Measurements from ENCODE around the gene CLIC1. TPM values are rescaled to one million over a fixed set of nuclear protein-coding genes. Genes with fewer than 3 reads are reported as not detected.

The CLIC1 gene
- total and polyA plus RNA-seq, 7 donors, result 172 to 668 (median 251) TPM

DNA sequence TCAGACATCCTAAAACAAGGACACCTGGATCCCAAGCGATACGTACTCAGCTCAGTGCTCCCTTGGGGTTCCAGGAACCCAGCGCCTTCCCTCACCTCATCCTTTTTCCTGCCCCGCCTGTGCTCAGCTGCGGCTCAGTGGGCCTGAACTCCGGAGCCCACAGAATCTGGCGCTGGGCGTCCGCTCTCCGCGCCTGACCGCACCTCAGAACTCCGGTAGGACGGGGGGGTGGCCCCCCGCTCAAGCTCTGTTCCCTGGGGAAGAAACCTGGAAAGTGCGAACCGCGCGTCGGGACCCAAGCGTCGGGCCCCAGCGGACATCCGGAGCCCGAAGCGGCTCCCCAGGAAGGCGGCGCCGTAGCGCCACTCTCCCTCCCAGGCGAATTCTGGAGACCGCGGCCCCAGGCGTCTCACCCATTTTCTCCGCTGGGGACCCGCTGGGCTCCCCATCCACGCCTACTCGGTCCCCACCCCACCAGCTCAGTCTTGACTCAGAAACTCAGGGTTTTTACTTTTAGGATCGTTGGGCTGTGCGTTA is 55.1 kb downstream of the CLIC1 start:
- Histone ChIP-seq H3K36me3 (peaks cover 0 to 8% (median 2%) of the 10 kb centered on the region in 4 donors), H3K27ac (peak overlapping the region; percentile 66 to 83 (median 73)), H3K27me3 (no peaks in the 10 kb centered on the region), H3K9me3 (no peaks in the 10 kb centered on the region), H3K4me1 (peaks cover 0 to 21% (median 13%) of the 10 kb centered on the region in 4 donors), H3K4me3 (peak overlapping the region; percentile 29 to 63 (median 53))
- WGBS, 2 donors, result 1% methylated on average over 40 of the region's 40 CpGs
- TF ChIP-seq, protein P1, sequence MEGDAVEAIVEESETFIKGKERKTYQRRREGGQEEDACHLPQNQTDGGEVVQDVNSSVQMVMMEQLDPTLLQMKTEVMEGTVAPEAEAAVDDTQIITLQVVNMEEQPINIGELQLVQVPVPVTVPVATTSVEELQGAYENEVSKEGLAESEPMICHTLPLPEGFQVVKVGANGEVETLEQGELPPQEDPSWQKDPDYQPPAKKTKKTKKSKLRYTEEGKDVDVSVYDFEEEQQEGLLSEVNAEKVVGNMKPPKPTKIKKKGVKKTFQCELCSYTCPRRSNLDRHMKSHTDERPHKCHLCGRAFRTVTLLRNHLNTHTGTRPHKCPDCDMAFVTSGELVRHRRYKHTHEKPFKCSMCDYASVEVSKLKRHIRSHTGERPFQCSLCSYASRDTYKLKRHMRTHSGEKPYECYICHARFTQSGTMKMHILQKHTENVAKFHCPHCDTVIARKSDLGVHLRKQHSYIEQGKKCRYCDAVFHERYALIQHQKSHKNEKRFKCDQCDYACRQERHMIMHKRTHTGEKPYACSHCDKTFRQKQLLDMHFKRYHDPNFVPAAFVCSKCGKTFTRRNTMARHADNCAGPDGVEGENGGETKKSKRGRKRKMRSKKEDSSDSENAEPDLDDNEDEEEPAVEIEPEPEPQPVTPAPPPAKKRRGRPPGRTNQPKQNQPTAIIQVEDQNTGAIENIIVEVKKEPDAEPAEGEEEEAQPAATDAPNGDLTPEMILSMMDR (IDR thresholded peaks at IDR 0.05), result peak in 1 of 4 experiments; percentile 24
- TF ChIP-seq POLR2A (IDR thresholded peaks at IDR 0.05), result no peak
- intact Hi-C loops (cut with DNase I), result loop anchor here (1.0 to 5.0 kb wide), 4 partner anchors 46 to 271 kb away; partner anchors contain the start of gene DDAH2
- no peak for DNase-seq

Small RNAs within 50 kb of the gene (small RNA-seq; reads per million reads assigned to genes)
- gene LY6G6D, result 0 reads per million in 3 donors
- gene MIR4646, result 0 reads per million in 3 donors
- gene MSH5-SAPCD1, result 0 reads per million in 3 donors
- 0 reads per million in 3 donors for gene RF00019
- 0 reads per million in 3 donors for gene RNU6-850P
- gene SAPCD1, result 0 reads per million in 3 donors

Other genes starting within 250 kb of the CLIC1 start
Only the 30 nearest of the 43 such genes appear.
- gene TNF, start 161.0 kb downstream of the CLIC1 start, total RNA-seq, result under 1 TPM in 1 of 4 donors, not detected in 3; 0.33 TPM
- 1 to 10 TPM in 1 of 3 donors, under 1 TPM in 2; 0.60 to 2.6 (median 0.92) TPM for gene TNF, start 161.0 kb downstream of the CLIC1 start, polyA plus RNA-seq
- 1 to 10 TPM in 1 of 4 donors, under 1 TPM in 2, not detected in 1; 0.66 to 1.9 (median 0.68) TPM for gene LTB, start 154.1 kb downstream of the CLIC1 start, total RNA-seq
- gene LTB, start 154.1 kb downstream of the CLIC1 start, polyA plus RNA-seq, result 10 to 100 TPM in 1 of 3 donors, 1 to 10 TPM in 1, not detected in 1; 2.5 to 90.8 TPM
- gene LST1, start 150.3 kb downstream of the CLIC1 start, total RNA-seq, result 10 to 100 TPM in 2 of 4 donors, 1 to 10 TPM in 2; 1.7 to 19.8 (median 10.2) TPM
- 10 to 100 TPM; 17.0 to 34.2 (median 24.7) TPM for gene LST1, start 150.3 kb downstream of the CLIC1 start, polyA plus RNA-seq
- not detected for gene NCR3, start 143.5 kb downstream of the CLIC1 start, total RNA-seq
- gene NCR3, start 143.5 kb downstream of the CLIC1 start, polyA plus RNA-seq, result 1 to 10 TPM in 1 of 3 donors, under 1 TPM in 1, not detected in 1; 0.92 to 3.4 TPM
- gene AIF1, start 121.3 kb downstream of the CLIC1 start, total RNA-seq, result 10 to 100 TPM; 12.5 to 59.6 (median 36.9) TPM
- gene AIF1, start 121.3 kb downstream of the CLIC1 start, polyA plus RNA-seq, result 100 to 1,000 TPM in 2 of 3 donors, 10 to 100 TPM in 1; 61.8 to 133 (median 114) TPM
- gene PRRC2A, start 115.8 kb downstream of the CLIC1 start, total RNA-seq, result 10 to 100 TPM; 42.1 to 90.8 (median 54.2) TPM
- gene PRRC2A, start 115.8 kb downstream of the CLIC1 start, polyA plus RNA-seq, result 100 to 1,000 TPM in 1 of 3 donors, 10 to 100 TPM in 2; 28.8 to 109 (median 32.1) TPM
- 100 to 1,000 TPM; 119 to 218 (median 144) TPM for gene BAG6, start 83.9 kb downstream of the CLIC1 start, total RNA-seq
- 100 to 1,000 TPM in 2 of 3 donors, 10 to 100 TPM in 1; 99.7 to 231 (median 133) TPM for gene BAG6, start 83.9 kb downstream of the CLIC1 start, polyA plus RNA-seq
- gene APOM, start 80.6 kb downstream of the CLIC1 start, total RNA-seq, result 1 to 10 TPM in 3 of 4 donors, not detected in 1; 3.3 to 7.2 (median 3.6) TPM
- 1 to 10 TPM; 2.3 to 3.6 (median 3.6) TPM for gene APOM, start 80.6 kb downstream of the CLIC1 start, polyA plus RNA-seq
- 10 to 100 TPM; 25.0 to 31.3 (median 26.7) TPM for gene C6orf47, start 75.8 kb downstream of the CLIC1 start, total RNA-seq
- gene C6orf47, start 75.8 kb downstream of the CLIC1 start, polyA plus RNA-seq, result 10 to 100 TPM; 22.2 to 32.6 (median 24.5) TPM
- gene GPANK1, start 71.5 kb downstream of the CLIC1 start, total RNA-seq, result 10 to 100 TPM; 17.2 to 29.6 (median 26.4) TPM
- gene GPANK1, start 71.5 kb downstream of the CLIC1 start, polyA plus RNA-seq, result 10 to 100 TPM; 15.3 to 22.8 (median 18.3) TPM
- 100 to 1,000 TPM; 188 to 227 (median 209) TPM for gene CSNK2B, start 70.5 kb downstream of the CLIC1 start, total RNA-seq
- gene CSNK2B, start 70.5 kb downstream of the CLIC1 start, polyA plus RNA-seq, result 100 to 1,000 TPM; 198 to 232 (median 206) TPM
- gene LY6G5B, start 66.6 kb downstream of the CLIC1 start, total RNA-seq, result 1 to 10 TPM; 2.8 to 10.0 (median 6.5) TPM
- 1 to 10 TPM in 1 of 3 donors, under 1 TPM in 1, not detected in 1; 0.60 to 9.1 TPM for gene LY6G5B, start 66.6 kb downstream of the CLIC1 start, polyA plus RNA-seq
- gene LY6G5C, start 55.5 kb downstream of the CLIC1 start, total RNA-seq, result 1 to 10 TPM in 1 of 4 donors, under 1 TPM in 2, not detected in 1; 0.68 to 1.1 (median 0.99) TPM
- gene LY6G5C, start 55.5 kb downstream of the CLIC1 start, polyA plus RNA-seq, result 1 to 10 TPM; 1.8 to 3.2 (median 2.7) TPM
- gene ABHD16A, start 33.2 kb downstream of the CLIC1 start, total RNA-seq, result 10 to 100 TPM; 37.8 to 63.4 (median 51.6) TPM
- gene ABHD16A, start 33.2 kb downstream of the CLIC1 start, polyA plus RNA-seq, result 10 to 100 TPM; 16.9 to 52.0 (median 17.4) TPM
- not detected for gene LY6G6F, start 29.7 kb downstream of the CLIC1 start, total RNA-seq
- gene LY6G6F, start 29.7 kb downstream of the CLIC1 start, polyA plus RNA-seq, result not detected
- 10 to 100 TPM in 1 of 4 donors, 1 to 10 TPM in 2, not detected in 1; 2.9 to 21.2 (median 6.4) TPM for gene LY6G6D, start 21.2 kb downstream of the CLIC1 start, total RNA-seq
- gene LY6G6D, start 21.2 kb downstream of the CLIC1 start, polyA plus RNA-seq, result 1 to 10 TPM in 1 of 3 donors, under 1 TPM in 1, not detected in 1; 0.31 to 8.4 TPM
- gene LY6G6C, start 14.8 kb downstream of the CLIC1 start, total RNA-seq, result not detected
- gene LY6G6C, start 14.8 kb downstream of the CLIC1 start, polyA plus RNA-seq, result 1 to 10 TPM in 2 of 3 donors, under 1 TPM in 1; 0.07 to 1.2 (median 1.2) TPM
- gene MPIG6B, start 13.2 kb downstream of the CLIC1 start, total RNA-seq, result not detected
- under 1 TPM in 1 of 3 donors, not detected in 2; 0.13 TPM for gene MPIG6B, start 13.2 kb downstream of the CLIC1 start, polyA plus RNA-seq
- gene DDAH2, start 7.2 kb downstream of the CLIC1 start, total RNA-seq, result 100 to 1,000 TPM in 2 of 4 donors, 10 to 100 TPM in 2; 86.7 to 146 (median 107) TPM
- 100 to 1,000 TPM; 137 to 340 (median 213) TPM for gene DDAH2, start 7.2 kb downstream of the CLIC1 start, polyA plus RNA-seq
- 10 to 100 TPM in 1 of 4 donors, 1 to 10 TPM in 3; 4.2 to 23.5 (median 5.7) TPM for gene MSH5, start 3.5 kb upstream of the CLIC1 start, total RNA-seq
- 10 to 100 TPM in 1 of 3 donors, 1 to 10 TPM in 1, not detected in 1; 1.6 to 18.7 TPM for gene MSH5, start 3.5 kb upstream of the CLIC1 start, polyA plus RNA-seq
- gene SAPCD1, start 26.1 kb upstream of the CLIC1 start, total RNA-seq, result 1 to 10 TPM in 3 of 4 donors, not detected in 1; 1.8 to 6.5 (median 4.2) TPM
- 1 to 10 TPM in 2 of 3 donors, not detected in 1; 1.2 to 8.7 TPM for gene SAPCD1, start 26.1 kb upstream of the CLIC1 start, polyA plus RNA-seq
- gene VWA7, start 40.8 kb upstream of the CLIC1 start, total RNA-seq, result 1 to 10 TPM in 1 of 4 donors, under 1 TPM in 2, not detected in 1; 0.14 to 3.9 (median 0.71) TPM
- 1 to 10 TPM; 2.8 to 6.0 (median 3.6) TPM for gene VWA7, start 40.8 kb upstream of the CLIC1 start, polyA plus RNA-seq
- 10 to 100 TPM; 16.0 to 36.2 (median 27.7) TPM for gene VARS1, start 59.2 kb upstream of the CLIC1 start, total RNA-seq
- gene VARS1, start 59.2 kb upstream of the CLIC1 start, polyA plus RNA-seq, result 10 to 100 TPM in 1 of 3 donors, 1 to 10 TPM in 2; 6.0 to 50.9 (median 6.0) TPM
- 10 to 100 TPM; 29.6 to 53.5 (median 48.1) TPM for gene LSM2, start 70.4 kb upstream of the CLIC1 start, total RNA-seq
- 10 to 100 TPM; 28.4 to 94.7 (median 49.9) TPM for gene LSM2, start 70.4 kb upstream of the CLIC1 start, polyA plus RNA-seq
- 1 to 10 TPM; 1.1 to 2.3 (median 1.8) TPM for gene HSPA1L, start 78.8 kb upstream of the CLIC1 start, total RNA-seq
- 1 to 10 TPM in 1 of 3 donors, under 1 TPM in 2; 0.23 to 1.2 (median 0.60) TPM for gene HSPA1L, start 78.8 kb upstream of the CLIC1 start, polyA plus RNA-seq
- gene HSPA1A, start 79.0 kb upstream of the CLIC1 start, total RNA-seq, result 100 to 1,000 TPM; 147 to 321 (median 168) TPM
- gene HSPA1A, start 79.0 kb upstream of the CLIC1 start, polyA plus RNA-seq, result 10 to 100 TPM; 39.0 to 70.1 (median 63.1) TPM
- gene HSPA1B, start 91.2 kb upstream of the CLIC1 start, total RNA-seq, result 100 to 1,000 TPM in 3 of 4 donors, 10 to 100 TPM in 1; 72.6 to 237 (median 113) TPM
- gene HSPA1B, start 91.2 kb upstream of the CLIC1 start, polyA plus RNA-seq, result 100 to 1,000 TPM in 1 of 3 donors, 10 to 100 TPM in 2; 63.1 to 116 (median 64.3) TPM
- 10 to 100 TPM; 31.3 to 43.2 (median 33.6) TPM for gene NEU1, start 126.3 kb upstream of the CLIC1 start, total RNA-seq
- gene NEU1, start 126.3 kb upstream of the CLIC1 start, polyA plus RNA-seq, result 10 to 100 TPM; 15.0 to 41.1 (median 31.9) TPM
- 1 to 10 TPM in 2 of 4 donors, not detected in 2; 1.4 to 8.0 TPM for gene SLC44A4, start 142.5 kb upstream of the CLIC1 start, total RNA-seq
- 100 to 1,000 TPM in 2 of 3 donors, 10 to 100 TPM in 1; 78.1 to 252 (median 106) TPM for gene SLC44A4, start 142.5 kb upstream of the CLIC1 start, polyA plus RNA-seq
- 10 to 100 TPM; 31.3 to 34.3 (median 33.8) TPM for gene EHMT2, start 161.2 kb upstream of the CLIC1 start, total RNA-seq
- 10 to 100 TPM; 11.8 to 45.0 (median 17.4) TPM for gene EHMT2, start 161.2 kb upstream of the CLIC1 start, polyA plus RNA-seq

Data from sigmoid colon (tissue), 7 donors.